BE2C (cell line): ENCODE data around the gene CABLES2.

Source experiments
- DNase-seq: peaks from one replicate; pipeline ENCODE4 v3.0.0-alpha.2; 2020
- H3K27me3 ChIP-seq: fragments of 250-450 bp; sonication (Bioruptor Pico); 2 replicates; pipeline ENCODE4 v1.5.1; 2020; ENCODE audit warnings: mild to moderate bottlenecking
- H3K36me3 ChIP-seq: fragments of 250-450 bp; sonication (Bioruptor Pico); 2 replicates; pipeline ENCODE4 v1.5.1; 2020; ENCODE audit warnings: mild to moderate bottlenecking
- H3K4me1 ChIP-seq: fragments of 250-450 bp; sonication (Bioruptor Pico); 2 replicates; pipeline ENCODE4 v1.5.1; 2020
- H3K4me3 ChIP-seq: 2 replicates; pipeline ENCODE4 v1.5.1; 2011; ENCODE audit warnings: low read depth, low read length
- H3K9me3 ChIP-seq: fragments of 250-450 bp; sonication (Bioruptor Pico); 2 replicates; pipeline ENCODE4 v1.5.1; 2020
- TF ChIP-seq, protein P1 (sequence below): IDR thresholded peaks from 2 replicates; pipeline ENCODE4 v1.5.1; 2012; ENCODE audit warnings: mild to moderate bottlenecking, low read depth, low read length

The CABLES2 gene

DNA sequence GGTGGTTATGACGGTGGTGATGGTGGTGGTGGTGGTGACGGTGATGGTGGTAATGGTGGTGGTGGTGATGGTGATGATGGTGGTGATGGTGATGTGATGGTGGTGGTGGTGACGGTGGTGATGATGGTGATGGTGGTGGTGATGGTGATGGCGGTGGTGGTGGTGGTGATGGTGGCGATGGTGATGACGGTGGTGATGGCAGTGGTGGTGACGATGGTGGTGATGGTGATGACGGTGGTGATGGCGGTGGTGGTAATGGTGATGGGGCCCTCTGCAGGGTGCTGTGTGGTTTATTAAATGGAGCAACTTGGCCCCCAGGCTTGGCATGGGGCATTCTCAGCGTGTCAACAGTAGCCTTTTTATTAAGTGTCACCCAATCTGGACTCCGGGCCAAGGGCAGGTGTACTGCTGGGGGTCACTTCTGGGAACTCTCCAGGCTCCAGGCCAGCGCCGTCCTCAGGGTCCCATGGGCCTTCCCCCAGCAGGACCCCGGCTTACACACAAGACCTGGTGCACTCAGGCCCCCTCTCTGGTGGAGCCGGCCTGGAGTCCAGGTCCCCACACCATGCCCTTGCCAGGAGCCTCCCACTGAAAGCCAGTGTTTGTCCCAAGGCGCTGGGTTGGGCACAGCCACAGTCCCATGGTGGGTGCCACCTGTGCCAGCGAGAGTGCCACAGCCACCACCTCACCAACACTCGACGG lies 8.8 kb downstream of the CABLES2 start:
- Histone ChIP-seq H3K9me3 (no peaks in the 10 kb centered on the region), H3K36me3 (no peaks in the 10 kb centered on the region), H3K4me3 (no peak overlapping the region), H3K27me3 (no peaks in the 10 kb centered on the region), H3K4me1 (no peaks in the 10 kb centered on the region)
- TF ChIP-seq, protein P1, sequence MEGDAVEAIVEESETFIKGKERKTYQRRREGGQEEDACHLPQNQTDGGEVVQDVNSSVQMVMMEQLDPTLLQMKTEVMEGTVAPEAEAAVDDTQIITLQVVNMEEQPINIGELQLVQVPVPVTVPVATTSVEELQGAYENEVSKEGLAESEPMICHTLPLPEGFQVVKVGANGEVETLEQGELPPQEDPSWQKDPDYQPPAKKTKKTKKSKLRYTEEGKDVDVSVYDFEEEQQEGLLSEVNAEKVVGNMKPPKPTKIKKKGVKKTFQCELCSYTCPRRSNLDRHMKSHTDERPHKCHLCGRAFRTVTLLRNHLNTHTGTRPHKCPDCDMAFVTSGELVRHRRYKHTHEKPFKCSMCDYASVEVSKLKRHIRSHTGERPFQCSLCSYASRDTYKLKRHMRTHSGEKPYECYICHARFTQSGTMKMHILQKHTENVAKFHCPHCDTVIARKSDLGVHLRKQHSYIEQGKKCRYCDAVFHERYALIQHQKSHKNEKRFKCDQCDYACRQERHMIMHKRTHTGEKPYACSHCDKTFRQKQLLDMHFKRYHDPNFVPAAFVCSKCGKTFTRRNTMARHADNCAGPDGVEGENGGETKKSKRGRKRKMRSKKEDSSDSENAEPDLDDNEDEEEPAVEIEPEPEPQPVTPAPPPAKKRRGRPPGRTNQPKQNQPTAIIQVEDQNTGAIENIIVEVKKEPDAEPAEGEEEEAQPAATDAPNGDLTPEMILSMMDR, result no peak
- no peak for DNase-seq

GRCh38 chr20:62396367-62397239 lies 10.5 kb downstream of the CABLES2 start:
- DNase-seq, result no peak
- Histone ChIP-seq H3K4me1 (no peaks in the 10 kb centered on the region), H3K9me3 (no peaks in the 10 kb centered on the region), H3K27me3 (no peaks in the 10 kb centered on the region), H3K36me3 (no peaks in the 10 kb centered on the region), H3K4me3 (no peak overlapping the region)
- TF ChIP-seq, protein P1, result no peak

DNA sequence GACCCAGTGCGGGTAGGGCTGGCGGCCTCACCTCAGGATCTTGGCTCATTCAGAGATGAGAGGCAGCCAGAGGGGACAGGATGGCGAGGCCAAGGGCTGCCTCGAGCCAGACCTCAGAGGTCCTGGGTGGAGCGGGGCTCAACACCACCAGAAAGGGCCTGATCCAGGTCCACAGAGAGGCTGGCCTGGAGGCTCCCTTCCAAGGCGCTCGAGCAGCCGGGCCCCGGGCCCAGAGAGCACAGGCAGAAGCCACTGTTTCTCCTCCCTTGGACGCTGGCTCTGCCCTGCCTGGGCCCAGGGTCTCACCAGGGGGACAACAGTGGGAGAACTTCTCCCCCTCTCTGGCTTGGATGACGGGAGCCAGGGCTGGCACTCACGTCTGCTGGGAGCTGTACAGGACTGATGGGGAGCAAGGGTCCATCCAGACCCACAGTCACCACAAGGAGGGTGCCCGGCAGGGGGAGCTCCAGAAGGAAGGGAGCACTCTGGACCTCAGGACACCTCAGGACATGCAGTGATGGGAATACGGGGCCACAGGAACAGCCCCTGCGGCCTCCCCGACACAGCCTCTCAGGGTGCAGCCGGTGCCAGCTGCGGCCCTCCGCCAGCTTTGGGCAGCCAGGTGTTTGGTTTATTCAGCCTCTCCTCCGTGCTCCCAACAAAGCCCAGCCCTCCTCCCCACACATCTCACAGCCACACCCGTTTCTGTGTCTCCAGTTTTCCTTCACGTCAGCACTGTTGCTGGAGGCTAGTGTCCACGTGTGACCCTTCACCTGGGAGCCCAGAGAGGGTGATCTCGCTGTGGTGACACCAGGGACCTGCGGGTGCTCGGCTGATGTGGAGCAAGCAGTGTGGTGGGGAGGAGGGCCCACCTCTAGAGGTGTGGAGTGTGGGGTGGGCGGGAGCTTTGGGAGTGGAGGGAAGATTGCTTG lies 11.5 kb downstream of the CABLES2 start:
- Histone ChIP-seq H3K27me3 (no peaks in the 10 kb centered on the region), H3K9me3 (no peaks in the 10 kb centered on the region), H3K4me3 (no peak overlapping the region), H3K4me1 (no peaks in the 10 kb centered on the region), H3K36me3 (peaks cover 3% of the 10 kb centered on the region; the same call in 1 of the 2 replicates)
- no peak for DNase-seq
- TF ChIP-seq, protein P1, result no peak

GRCh38 chr20:62394248-62395245 lies 12.5 kb downstream of the CABLES2 start:
- TF ChIP-seq, protein P1, result no peak
- Histone ChIP-seq H3K9me3 (no peaks in the 10 kb centered on the region), H3K27me3 (no peaks in the 10 kb centered on the region), H3K4me3 (no peak overlapping the region), H3K36me3 (peaks cover 5% of the 10 kb centered on the region), H3K4me1 (no peaks in the 10 kb centered on the region)
- DNase-seq, result no peak

- DNase-seq, result no peak
- TF ChIP-seq, protein P1, result no peak
- Histone ChIP-seq H3K4me1 (no peaks in the 10 kb centered on the region), H3K9me3 (no peaks in the 10 kb centered on the region), H3K36me3 (peaks cover 13% of the 10 kb centered on the region), H3K4me3 (no peak overlapping the region), H3K27me3 (no peaks in the 10 kb centered on the region)
These were observed 13.3 kb downstream of the CABLES2 start for GRCh38 chr20:62393830-62394229.
